GM18867 (cell line): ENCODE data around the gene GSC.

Experiments used
- ATAC-seq: cut with Tn5 transposase; IDR thresholded peaks from one replicate; pipeline ENCODE4 v1.9.1; 2021; ENCODE audit warnings: mild to moderate bottlenecking, moderate library complexity; ENCODE audit not compliant: unreplicated experiment

Gene GSC

DNA sequence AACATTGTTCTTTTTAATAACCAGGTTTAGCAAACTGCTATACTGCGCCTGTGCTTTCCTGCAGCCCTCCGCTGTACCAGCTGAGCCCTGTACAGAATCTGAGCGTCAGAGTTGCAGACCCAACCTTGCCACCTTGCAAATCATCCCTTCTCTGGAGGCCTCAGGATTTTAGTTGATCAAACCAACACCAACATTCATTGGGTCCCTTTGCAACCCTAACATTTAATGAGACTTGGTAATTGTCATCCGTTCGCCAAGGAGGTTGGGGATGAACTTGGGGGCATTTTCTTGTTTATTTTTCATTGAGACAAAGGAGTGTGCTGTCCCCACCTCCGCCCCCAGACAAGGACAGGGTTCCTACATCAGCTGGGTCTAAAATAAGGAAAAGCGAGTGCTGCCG is 2.6 kb upstream of the GSC start:
- no peak for ATAC-seq

DNA sequence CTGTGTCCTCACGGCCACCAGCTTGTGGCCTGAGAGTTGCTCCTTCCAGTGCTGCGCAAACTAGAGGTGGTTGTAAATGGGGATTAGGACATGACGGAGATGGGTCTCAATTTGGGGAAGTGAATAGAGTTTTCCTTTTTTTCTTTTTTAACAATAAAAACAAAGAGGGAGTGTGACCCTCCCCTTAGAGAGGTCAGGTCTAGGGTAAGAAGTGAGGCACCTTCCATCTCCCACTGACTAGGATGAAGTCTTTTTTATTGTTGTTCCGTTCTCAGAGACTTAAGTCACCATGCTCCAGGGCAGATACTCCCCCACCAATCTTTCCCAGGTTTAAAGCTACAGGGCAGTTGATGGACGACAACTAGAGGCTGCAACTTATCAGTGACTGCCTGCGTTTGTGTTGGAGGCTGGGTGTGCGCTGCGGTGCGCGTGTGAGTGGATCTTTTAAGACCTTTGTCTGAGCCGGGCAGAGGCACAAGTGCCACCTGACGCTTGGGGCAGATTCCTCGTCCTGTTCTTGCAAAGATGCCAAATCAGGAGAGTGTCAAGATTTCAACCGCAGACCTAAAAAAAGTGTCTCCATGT is 2.1 kb upstream of the GSC start:
- no peak for ATAC-seq

- ATAC-seq: no peak
These were observed 1.4 kb upstream of the GSC start for GRCh38 chr14:94771158-94771905.

- ATAC-seq: no peak
These were observed 873 bp upstream of the GSC start for GRCh38 chr14:94770815-94771157.

GRCh38 chr14:94770251-94770749 is 387 bp upstream of the GSC start:
- ATAC-seq: no peak

GRCh38 chr14:94768521-94769390 is 1.2 kb downstream of the GSC start:
- ATAC-seq: no peak

GRCh38 chr14:94768141-94768520 is 1.8 kb downstream of the GSC start:
- no peak for ATAC-seq

- no peak for ATAC-seq
These were observed 2.5 kb downstream of the GSC start for GRCh38 chr14:94767321-94767878.

GRCh38 chr14:94764573-94764972 is 5.3 kb downstream of the GSC start:
- no peak for ATAC-seq

DNA sequence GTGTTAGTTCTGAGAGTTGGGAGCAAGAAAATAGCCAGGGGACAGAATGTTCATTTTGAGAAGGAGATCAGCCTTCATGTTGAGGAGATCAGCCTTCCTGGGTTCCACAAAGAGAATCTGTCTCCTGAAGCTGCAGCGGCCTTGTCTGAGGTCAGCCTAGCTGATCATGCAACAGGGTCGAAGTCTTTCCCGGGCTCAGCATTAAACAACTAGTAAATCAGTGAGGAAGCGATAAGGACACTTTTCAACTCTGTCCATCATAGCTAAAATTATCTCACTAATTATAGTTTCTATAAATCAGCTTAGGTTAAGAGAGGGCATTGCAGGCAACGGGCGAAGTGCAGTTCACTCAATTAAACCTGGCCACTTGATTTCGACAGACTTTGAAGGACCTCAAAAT is 7.5 kb downstream of the GSC start:
- no peak for ATAC-seq

GRCh38 chr14:94761997-94762377 is 7.9 kb downstream of the GSC start:
- ATAC-seq: no peak

DNA sequence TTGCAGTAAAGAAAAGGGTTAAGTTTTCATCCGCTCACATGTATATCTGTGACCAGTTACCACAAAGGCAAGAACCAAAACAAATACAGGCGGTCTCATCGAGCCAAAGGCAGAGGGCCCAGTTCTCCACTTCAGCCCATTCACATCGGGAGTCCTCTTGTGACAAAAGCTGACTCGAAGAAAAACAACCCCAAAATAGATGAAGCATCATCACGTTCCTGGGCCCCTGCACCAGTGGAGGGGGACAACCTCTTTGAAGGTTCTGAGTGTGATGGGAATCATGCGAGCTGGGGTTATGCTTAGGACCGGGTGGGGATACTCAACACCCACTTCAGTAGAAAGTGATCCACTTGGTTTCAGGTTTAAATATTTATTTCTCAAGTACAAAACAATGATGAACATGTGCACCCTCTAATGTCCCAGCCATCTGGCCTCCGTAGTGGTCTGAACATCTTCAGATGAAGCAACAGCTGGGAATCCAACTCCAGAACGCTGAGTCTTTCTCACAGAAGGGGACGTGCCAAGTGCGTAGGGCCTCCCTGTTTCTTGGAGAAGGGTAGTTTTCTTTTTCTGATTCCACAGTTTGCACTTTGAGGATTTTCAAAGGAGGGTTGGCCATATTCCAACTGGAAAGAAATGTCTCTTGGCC is 8.4 kb downstream of the GSC start:
- ATAC-seq: no peak

DNA sequence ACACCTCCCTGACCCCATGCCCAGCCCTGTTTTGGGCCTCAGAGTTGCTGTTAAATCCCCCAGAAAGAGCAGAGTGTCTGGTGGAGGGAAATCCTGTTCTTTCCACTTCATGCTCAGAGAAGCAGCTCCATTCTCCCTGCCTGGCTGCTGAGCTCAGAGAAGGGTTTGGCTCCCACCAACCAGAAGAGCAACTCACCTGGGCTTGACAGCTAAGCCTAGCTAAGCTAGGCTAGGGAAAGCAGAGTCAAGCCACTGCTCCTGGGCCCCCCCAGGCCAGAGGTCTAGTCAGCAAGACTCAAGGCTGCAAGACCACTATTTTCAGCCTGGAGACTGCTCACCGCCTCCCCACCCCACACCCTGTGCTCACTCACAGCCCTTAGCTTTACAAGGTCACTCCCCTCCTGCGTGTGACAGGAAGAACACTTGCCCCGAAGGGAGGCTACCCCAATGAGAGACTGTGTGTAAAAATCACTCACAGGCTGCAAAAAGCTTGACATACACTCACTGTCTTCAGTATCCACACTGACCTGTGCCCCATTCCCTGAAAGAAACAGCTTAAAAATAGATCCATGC is 13.5 kb downstream of the GSC start:
- no peak for ATAC-seq

DNA sequence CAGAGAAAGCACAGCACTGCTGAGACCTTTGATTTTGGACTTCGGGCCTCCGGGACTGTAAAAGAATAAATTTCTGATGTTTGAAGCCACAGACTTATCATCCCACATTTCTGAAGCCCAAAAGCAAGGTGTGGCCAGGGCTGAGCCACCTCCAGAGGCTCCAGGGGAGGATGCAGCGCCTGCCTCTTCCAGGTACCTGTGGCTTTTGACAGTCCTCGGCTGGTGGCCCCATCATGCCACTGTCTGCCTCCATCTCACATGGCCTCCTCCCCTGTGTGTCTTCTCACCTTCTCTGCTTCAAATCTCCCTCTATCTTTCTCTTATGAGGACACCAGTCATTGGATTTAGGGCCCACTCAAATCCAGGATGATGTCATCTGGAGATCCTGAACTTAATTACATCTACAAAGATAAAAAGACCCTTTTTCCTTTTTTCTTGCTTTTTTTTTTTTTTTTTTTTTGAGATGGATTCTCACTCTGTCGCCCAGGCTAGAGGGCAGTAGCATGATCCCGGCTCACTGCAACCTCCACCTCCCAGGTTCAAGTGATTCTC is 15.4 kb downstream of the GSC start:
- ATAC-seq: no peak

GRCh38 chr14:94752591-94753436 is 17.1 kb downstream of the GSC start:
- ATAC-seq: no peak

DNA sequence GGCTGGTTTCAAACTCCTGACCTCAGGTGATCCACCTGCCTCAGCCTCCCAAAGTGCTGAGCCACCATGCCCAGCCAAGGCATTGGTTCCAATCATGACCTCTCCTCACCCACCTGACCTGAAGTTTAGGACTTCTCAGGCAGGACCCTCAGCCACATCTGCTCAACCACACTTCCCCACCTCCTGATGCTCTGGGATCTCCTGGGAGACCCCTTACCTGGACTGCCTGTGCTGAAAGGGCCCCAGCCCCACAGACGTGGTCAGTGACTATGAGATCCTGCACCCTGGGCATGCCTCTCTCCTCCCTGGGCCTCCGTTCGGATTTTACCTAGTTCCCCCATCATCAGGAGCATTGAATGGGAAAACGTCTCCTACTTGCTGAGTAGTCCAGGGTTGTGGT is 18.0 kb downstream of the GSC start:
- ATAC-seq: no peak

- no peak for ATAC-seq
These were observed 18.6 kb downstream of the GSC start for GRCh38 chr14:94751321-94751720.

GRCh38 chr14:94750371-94750770 is 19.5 kb downstream of the GSC start:
- no peak for ATAC-seq

GRCh38 chr14:94748667-94749347 is 21.1 kb downstream of the GSC start:
- peak; percentile 47 for ATAC-seq
